A673 (cell line): ENCODE results near the gene NLRP14.

Experiments used
- EZH2 ChIP-seq: fragments of 200-600 bp; sonication (generic); IDR thresholded peaks from 2 replicates; pipeline ENCODE4 v1.6.1; 2017; ENCODE audit warnings: borderline replicate concordance, low read depth, mild to moderate bottlenecking, mixed read lengths, antibody characterized with exemption, low read length; ENCODE audit not compliant: poor library complexity, severe bottlenecking
- TF ChIP-seq, protein P1 (sequence below): fragments of 300-800, 200-600 bp; sonication (generic); conservative IDR thresholded peaks from 2 replicates; pipeline ENCODE4 v1.5.1; 2017; ENCODE audit warnings: low read depth, mild to moderate bottlenecking, antibody characterized with exemption, low read length, moderate library complexity, mixed read lengths

DNA sequence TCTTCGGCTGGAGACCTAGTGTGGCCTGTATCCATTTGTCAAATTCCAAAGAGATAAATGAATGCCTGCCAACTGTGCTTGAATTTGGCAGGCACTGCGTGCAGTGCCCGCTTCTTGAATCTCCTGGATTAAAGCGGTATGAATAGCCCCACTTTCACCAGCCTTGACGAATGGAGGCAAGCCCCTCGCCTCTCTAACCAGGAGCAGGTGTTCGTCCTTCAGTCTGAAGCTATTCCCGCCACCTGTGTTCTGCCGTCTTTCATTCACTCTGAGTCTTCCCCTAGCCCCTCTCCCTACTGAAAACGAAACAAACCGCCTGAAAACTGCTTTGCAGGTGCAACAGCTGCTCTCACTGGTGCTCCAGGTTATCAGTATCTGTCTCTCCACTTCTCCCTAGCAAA is 11.2 kb downstream of the NLRP14 start:
- TF ChIP-seq, protein P1, sequence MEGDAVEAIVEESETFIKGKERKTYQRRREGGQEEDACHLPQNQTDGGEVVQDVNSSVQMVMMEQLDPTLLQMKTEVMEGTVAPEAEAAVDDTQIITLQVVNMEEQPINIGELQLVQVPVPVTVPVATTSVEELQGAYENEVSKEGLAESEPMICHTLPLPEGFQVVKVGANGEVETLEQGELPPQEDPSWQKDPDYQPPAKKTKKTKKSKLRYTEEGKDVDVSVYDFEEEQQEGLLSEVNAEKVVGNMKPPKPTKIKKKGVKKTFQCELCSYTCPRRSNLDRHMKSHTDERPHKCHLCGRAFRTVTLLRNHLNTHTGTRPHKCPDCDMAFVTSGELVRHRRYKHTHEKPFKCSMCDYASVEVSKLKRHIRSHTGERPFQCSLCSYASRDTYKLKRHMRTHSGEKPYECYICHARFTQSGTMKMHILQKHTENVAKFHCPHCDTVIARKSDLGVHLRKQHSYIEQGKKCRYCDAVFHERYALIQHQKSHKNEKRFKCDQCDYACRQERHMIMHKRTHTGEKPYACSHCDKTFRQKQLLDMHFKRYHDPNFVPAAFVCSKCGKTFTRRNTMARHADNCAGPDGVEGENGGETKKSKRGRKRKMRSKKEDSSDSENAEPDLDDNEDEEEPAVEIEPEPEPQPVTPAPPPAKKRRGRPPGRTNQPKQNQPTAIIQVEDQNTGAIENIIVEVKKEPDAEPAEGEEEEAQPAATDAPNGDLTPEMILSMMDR, result no peak
- no peak for TF ChIP-seq EZH2
